RWPE2 (cell line): ENCODE results near the gene APOL1.

Source experiments
- ATAC-seq: fragments of 200-7000 bp; cut with Tn5 transposase; 3 replicates; pipeline ENCODE4 v1.9.1; 2021; ENCODE audit warnings: low read depth
- DNase-seq: peaks from one replicate; pipeline ENCODE4 v3.0.0-alpha.2; 2020; ENCODE audit warnings: low spot score
- H3K27ac ChIP-seq: fragments of 450-650 bp; 2 replicates; pipeline ENCODE4 v1.5.1; 2017; ENCODE audit warnings: mild to moderate bottlenecking; ENCODE audit not compliant: poor library complexity, severe bottlenecking
- H3K27me3 ChIP-seq: fragments of 250-450 bp; sonication (Bioruptor Pico); 2 replicates; pipeline ENCODE4 v1.5.1; 2021; ENCODE audit warnings: mild to moderate bottlenecking, moderate library complexity; ENCODE audit not compliant: insufficient read depth, poor library complexity, severe bottlenecking
- H3K36me3 ChIP-seq: fragments of 250-450 bp; sonication (Bioruptor Pico); 2 replicates; pipeline ENCODE4 v1.5.1; 2020; ENCODE audit warnings: low read depth, mild to moderate bottlenecking, moderate library complexity
- H3K4me1 ChIP-seq: fragments of 250-450 bp; sonication (Bioruptor Pico); 2 replicates; pipeline ENCODE4 v1.5.1; 2021; ENCODE audit warnings: mild to moderate bottlenecking, moderate library complexity; ENCODE audit not compliant: insufficient read depth, poor library complexity, severe bottlenecking
- H3K4me3 ChIP-seq: fragments of 250-450 bp; sonication (Bioruptor Pico); 2 replicates; pipeline ENCODE4 v1.5.1; 2021; ENCODE audit warnings: mild to moderate bottlenecking, moderate library complexity; ENCODE audit not compliant: severe bottlenecking
- H3K9me3 ChIP-seq: fragments of 250-450 bp; sonication (Bioruptor Pico); 2 replicates; pipeline ENCODE4 v1.5.1; 2021; ENCODE audit warnings: mild to moderate bottlenecking, moderate library complexity; ENCODE audit not compliant: severe bottlenecking
- CTCF ChIP-seq: fragments of 450-650 bp; IDR thresholded peaks from one replicate; pipeline ENCODE4 v1.5.1; 2017; ENCODE audit warnings: mild to moderate bottlenecking, moderate library complexity; ENCODE audit not compliant: poor library complexity, severe bottlenecking

Gene APOL1

GRCh38 chr22:36298601-36299000, 45.7 kb downstream of the APOL1 start:
- no peaks in the 10 kb centered on the region for H3K9me3 ChIP-seq
- ATAC-seq (no peak), DNase-seq (no peak)
- peaks cover 100% of the 10 kb centered on the region for H3K36me3 ChIP-seq
- H3K27me3 ChIP-seq = no peaks in the 10 kb centered on the region
- TF ChIP-seq CTCF = no peak
- no peak overlapping the region for H3K4me3 ChIP-seq
- no peak overlapping the region for H3K27ac ChIP-seq
- no peaks in the 10 kb centered on the region for H3K4me1 ChIP-seq

GRCh38 chr22:36299295-36299694, 46.4 kb downstream of the APOL1 start:
- Histone ChIP-seq H3K36me3 (peaks cover 100% of the 10 kb centered on the region), H3K27me3 (no peaks in the 10 kb centered on the region), H3K9me3 (no peaks in the 10 kb centered on the region), H3K4me1 (peaks cover 4% of the 10 kb centered on the region), H3K4me3 (no peak overlapping the region), H3K27ac (no peak overlapping the region)
- DNase-seq (no peak), ATAC-seq (no peak)
- no peak for TF ChIP-seq CTCF

GRCh38 chr22:36299911-36300310, 47.0 kb downstream of the APOL1 start:
- ATAC-seq (no peak), DNase-seq (no peak)
- Histone ChIP-seq H3K27me3 (no peaks in the 10 kb centered on the region), H3K4me3 (no peak overlapping the region), H3K9me3 (no peaks in the 10 kb centered on the region), H3K4me1 (peaks cover 5% of the 10 kb centered on the region), H3K36me3 (peaks cover 100% of the 10 kb centered on the region), H3K27ac (no peak overlapping the region)
- TF ChIP-seq CTCF = no peak

- ATAC-seq (no peak), DNase-seq (no peak)
- Histone ChIP-seq H3K4me3 (no peak overlapping the region), H3K36me3 (peaks cover 100% of the 10 kb centered on the region), H3K4me1 (peaks cover 5% of the 10 kb centered on the region), H3K27ac (peak overlapping the region; percentile 53), H3K9me3 (no peaks in the 10 kb centered on the region), H3K27me3 (no peaks in the 10 kb centered on the region)
- TF ChIP-seq CTCF = no peak
Observed at GRCh38 chr22:36300396-36301212, 47.7 kb downstream of the APOL1 start.

GRCh38 chr22:36301384-36301828, 48.5 kb downstream of the APOL1 start:
- Histone ChIP-seq H3K36me3 (peaks cover 100% of the 10 kb centered on the region), H3K27ac (peak overlapping the region; percentile 53), H3K27me3 (no peaks in the 10 kb centered on the region), H3K9me3 (no peaks in the 10 kb centered on the region), H3K4me1 (peaks cover 5% of the 10 kb centered on the region), H3K4me3 (no peak overlapping the region)
- peak; percentile 67 for ATAC-seq
- DNase-seq = no peak
- TF ChIP-seq CTCF = peak; percentile 88
